ENCODE data around the gene PCIF1.
"Not testable (repeated sequence)": the region's sequence is repeated elsewhere in the genome, so short reads cannot be mapped to it uniquely, and the experiment has no call there.

The PCIF1 gene

DNA sequence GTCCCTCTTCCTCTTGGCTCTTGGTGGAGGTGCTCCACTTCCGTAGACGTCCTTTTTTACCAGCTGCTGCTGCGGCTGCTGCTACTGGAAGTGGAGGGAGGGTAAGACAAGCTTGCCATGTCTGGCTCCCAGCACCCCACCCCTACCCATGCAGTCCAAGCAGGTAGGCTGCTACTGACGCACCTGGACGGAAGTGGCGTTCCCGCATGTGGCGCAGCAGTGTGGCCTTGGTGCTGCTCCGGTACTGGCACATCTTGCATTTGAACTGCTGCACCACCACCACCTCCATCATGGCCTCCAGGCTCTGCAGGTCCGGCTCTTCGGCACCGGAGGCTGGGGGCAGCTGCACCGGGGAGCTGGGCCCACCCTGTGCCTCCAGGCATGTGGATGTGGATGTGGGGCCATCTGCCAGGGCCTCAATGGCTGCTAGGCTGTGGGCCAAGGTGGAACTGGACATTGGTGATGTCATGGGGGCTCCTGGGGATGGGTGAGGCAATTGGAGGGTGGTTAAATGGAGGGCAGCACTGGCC, 33.1 kb downstream of the PCIF1 start:
- no peak for DNase-seq (ENCODE audit: low spot score)

DNA sequence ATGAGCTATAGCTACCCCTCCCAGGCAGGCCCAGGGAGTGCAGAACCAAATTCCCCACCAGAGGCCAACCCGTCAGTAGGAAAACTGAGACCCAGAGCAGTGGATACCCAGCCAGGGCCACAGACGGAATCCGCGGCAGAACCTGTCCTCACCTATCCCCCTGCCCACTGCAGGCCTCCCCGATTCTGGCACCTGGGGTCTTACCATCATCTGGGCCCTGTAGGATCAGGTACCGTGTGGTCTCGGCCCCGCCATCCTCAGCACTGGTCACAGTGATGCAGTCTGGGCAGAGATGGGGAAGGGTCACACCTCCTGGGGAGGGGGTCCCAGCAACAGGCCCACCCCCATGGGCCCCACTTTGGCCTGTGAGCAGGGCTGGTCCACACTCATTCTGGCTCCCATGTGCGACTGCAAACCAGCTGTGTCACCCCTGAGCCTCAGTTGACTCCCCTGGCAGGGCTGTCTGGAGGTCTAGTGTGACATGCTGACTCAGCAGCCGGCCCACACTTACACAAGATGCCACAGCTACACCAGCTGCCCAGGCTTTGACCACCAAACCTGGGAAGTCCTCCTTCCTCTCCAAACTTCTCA, 33.7 kb downstream of the PCIF1 start:
- no peak for DNase-seq (ENCODE audit: low spot score)

DNA sequence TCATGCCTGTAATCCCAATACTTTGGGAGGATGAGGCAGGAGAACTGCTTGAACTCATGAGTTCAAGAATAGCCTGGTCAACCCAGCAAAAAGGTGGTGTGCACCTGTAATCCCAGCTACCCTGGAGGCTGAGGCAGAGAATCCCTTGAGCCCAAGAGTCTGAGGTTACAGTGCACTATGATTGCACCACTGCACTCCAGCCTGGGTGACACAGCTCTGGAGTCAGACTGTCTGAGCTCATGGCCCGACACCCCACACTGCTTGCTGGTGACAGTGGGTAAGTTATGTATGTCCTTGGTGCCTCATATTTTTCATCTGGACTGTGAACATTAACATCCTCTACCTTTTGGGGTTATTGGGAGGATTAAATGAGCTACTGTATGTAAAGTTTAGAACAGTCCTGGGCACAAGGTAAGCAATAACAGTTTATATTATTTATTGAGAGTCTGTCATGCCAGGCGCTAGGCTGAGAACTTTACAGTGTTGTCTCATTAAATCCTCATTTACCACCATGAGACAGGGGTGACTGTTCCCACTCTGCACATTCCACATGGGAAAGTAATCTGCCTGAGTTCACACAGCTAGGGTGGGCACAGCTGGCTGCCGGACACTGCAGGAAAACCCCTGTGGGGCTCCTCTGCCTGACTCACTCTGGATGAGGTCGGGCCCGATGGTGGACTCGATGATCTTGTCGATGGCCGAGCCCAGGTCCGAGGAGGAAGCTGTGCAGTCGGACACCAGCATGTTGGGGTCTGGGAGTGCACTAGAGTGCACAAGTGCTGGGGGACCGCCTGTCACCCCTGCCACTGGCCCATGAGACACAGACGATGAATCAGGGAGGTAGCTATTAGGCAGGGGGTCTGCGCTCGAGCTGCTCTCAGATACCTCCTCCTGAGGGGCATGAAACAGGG, 34.6 kb downstream of the PCIF1 start:
- no peak for DNase-seq (ENCODE audit: low spot score)

- DNase-seq (ENCODE audit: low spot score), result peak; percentile 62
These were observed 35.5 kb downstream of the PCIF1 start for GRCh38 chr20:45969712-45970634.

GRCh38 chr20:45970646-45971424, 36.4 kb downstream of the PCIF1 start:
- peak; percentile 20 for DNase-seq (ENCODE audit: low spot score)

- no peak for DNase-seq (ENCODE audit: low spot score)
These were observed 36.9 kb downstream of the PCIF1 start for GRCh38 chr20:45971425-45971674.

GRCh38 chr20:45971675-45972499, 37.4 kb downstream of the PCIF1 start, which contains the start of gene ZNF335:
TSS of gene ZNF335 (minus strand) at chr20:45972203. CDS start at chr20:45971410, 793 bp downstream.
- peak; percentile 98 for DNase-seq (ENCODE audit: low spot score)

DNA sequence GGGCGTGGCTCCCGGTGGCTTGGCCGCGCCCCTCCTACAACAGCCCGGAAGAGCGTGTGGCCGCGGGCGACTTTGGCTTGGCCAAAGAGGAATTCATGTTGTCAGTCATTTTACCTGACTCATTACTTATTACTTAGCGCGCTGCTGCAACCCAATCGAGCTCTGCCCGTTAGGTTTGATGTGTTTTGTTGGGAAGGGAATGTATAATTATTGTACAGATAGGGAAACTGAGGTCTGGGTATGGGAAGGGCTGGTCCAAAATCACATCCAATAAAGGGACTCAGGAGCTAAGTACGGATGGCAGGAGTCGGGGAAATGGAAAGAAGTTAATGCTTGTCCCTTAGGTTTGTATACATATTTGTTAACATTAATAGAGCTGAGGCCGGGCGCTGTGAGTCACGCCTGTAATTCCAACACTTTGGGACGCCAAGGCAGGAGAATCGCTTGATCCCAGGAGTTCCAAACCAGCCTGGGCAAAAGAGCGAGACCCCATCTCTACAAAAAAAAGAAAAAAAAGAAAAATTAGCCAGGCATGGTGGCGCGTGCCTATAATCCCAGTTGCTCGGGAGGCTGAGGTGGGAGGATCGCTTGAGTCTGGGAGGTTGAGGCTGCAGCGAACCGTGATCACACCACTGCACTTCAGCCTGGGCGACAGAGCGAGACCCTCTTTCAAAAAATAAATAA, 38.2 kb downstream of the PCIF1 start:
- DNase-seq (ENCODE audit: low spot score), result peak; percentile 99

GRCh38 chr20:45974896-45975565, 40.5 kb downstream of the PCIF1 start:
- no peak for DNase-seq (ENCODE audit: low spot score)

GRCh38 chr20:45975686-45976085, 41.2 kb downstream of the PCIF1 start:
- DNase-seq (ENCODE audit: low spot score), result no peak

DNA sequence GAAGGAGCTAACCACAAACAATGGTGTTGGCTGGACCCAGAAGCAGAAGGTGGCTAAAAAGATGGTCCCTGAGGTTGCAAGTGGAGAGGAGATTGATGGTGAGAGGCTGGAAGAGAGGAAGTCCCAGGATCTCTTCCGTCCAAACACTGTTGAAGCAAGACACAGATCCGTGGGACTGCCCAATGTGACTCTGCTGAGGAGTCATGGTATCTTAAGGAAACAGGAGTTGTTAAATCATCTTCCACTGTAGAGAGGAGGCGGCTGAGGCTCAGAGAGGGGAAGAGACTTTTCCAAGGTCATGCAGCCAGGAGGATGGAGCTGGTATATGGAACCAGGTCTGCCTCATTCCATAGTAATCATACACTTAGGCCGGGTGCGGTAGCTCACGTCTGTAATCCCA, 41.6 kb downstream of the PCIF1 start:
- DNase-seq (ENCODE audit: low spot score), result no peak

GRCh38 chr20:45981261-45981660, 46.8 kb downstream of the PCIF1 start:
- DNase-seq (ENCODE audit: low spot score), result no peak

DNA sequence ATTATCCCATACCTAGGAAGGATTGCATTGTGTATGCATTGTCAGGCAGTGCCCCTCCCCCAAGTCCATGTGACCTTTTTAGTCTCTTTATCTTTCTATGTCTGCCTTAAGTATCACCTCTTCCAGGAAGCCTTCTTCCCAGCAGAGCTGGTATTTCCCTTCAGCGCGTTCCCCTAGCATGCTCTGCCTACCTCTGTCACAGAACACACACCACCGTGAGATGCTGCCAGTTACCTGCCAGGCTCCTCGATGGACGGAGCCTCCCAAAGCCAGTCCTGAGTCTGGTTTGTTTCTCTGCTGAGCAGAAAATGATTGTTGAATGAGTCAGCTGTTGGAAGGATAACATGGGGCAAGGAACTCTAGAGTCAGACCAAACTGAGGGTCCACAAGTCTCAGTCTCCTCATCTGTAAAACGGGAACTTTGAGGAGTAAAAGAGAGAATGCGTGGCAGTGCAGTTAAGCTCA, 48.8 kb downstream of the PCIF1 start:
- no peak for DNase-seq (ENCODE audit: low spot score)

- no peak for DNase-seq (ENCODE audit: low spot score)
These were observed 51.1 kb downstream of the PCIF1 start for GRCh38 chr20:45985573-45985972.

DNA sequence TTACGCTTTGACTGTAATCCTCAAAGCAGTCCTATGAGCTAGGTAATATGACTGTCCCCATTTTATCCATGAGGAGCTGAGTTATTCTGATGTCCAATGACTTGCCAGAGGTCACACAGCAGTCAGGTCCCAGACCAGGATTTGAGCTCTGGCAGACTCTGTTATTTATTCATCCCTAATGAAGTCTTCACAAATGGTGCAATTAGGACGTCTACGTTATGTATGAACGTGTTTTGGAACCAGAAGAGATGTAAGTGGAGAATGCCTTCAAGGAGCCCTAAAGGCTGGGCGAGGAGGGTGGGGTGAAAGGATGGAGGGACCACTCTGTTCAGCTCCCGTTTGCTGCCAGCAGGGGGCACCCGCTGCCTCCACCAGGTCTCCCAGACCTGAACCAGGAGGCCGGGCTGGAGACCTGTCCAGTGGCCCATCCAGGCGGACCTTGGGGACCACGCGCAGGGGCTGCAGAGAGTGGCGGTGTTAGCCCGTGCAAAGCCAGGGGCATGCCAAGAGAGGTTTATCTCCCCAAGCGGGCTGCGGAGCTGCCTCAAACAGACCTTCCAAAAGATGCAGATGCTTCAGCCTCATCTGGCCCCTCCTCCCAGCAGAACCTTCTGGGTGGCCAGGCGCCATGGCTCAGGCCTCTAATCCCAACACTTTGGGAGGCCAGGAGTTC, 52.8 kb downstream of the PCIF1 start:
- peak; percentile 92 for DNase-seq (ENCODE audit: low spot score)

GRCh38 chr20:45988830-45989229, 54.3 kb downstream of the PCIF1 start:
- not testable (repeated sequence) for DNase-seq (ENCODE audit: low spot score)

GRCh38 chr20:45991616-45992015, 57.1 kb downstream of the PCIF1 start:
- DNase-seq (ENCODE audit: low spot score), result no peak

DNA sequence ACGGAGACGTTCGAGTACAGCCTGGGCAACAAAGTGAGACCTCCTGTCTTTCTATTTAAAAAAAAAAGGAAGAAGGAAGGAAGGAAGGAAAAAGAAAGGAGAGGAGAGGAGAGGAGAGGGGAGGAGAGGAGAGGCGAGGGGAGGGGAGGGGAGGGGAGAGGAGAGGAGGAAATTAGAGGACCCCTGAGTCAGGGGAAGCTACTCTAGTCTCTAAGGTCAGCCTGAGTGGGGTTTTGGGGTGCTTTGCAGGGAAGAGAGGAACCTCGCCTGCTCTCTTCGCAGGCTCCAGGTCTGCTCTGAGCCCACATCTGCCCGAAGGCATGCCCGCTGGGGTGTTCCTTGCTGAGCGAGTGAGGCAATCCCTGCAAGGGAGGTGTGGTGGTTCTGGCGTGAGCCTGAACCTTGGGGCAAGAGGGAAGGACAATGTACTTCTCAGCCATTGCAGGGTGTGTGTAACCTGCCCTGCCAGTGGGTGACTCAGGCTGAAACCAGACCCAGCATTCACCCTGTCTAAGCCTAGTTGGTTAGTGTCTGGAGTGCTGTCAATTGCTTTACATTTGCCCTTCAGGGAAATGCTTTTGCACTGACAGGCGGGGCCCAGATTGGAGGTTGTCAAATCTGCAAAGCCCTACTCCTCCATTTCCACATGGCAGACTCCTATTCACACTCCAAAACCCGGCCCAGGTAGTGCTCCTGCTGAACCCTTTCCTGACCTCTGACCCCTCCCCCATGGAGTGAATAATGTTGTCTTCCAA, 58.9 kb downstream of the PCIF1 start:
- DNase-seq (ENCODE audit: low spot score), result peak; percentile 69

Measured in iPS-NIHi11 (cell line).